ENCODE measurements around the gene GAN.

- TF ChIP-seq POLR2AphosphoS5 (IDR thresholded peaks at IDR 0.05) (peak; percentile 26), CTCF (IDR thresholded peaks at IDR 0.05) (no peak)
Measured at GRCh38 chr16:81273223-81273950, 41.4 kb upstream of the GAN start.

Measured in gastroesophageal sphincter (tissue), 3 donors.